Measurements from ENCODE around the gene HNRNPUL2.
A peak's percentile ranks its signal among the peaks of the same experiment; 100 is the strongest.
"Not testable (repeated sequence)": the region's sequence is repeated elsewhere in the genome, so short reads cannot be mapped to it uniquely, and the experiment has no call there.

Gene HNRNPUL2

DNA sequence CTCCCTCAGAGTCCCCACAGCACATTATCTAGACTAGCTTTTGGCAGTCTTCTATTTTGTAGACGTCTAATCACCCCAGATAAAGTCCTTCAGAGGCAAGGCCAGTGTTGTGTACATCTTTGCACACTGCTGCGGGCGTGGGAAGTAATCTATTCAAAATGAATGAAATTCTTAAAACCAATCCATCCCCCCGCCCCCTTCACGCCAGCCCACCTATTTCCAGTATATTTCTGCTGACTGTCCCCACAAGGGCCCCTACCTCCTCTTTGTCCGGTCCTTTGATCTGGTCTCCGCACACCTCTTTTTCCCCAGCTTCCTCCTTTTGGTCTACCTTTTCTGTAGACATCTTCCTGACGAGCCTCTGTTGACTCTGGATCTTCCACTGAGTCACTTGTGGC lies 20.4 kb downstream of the HNRNPUL2 start:
- Histone ChIP-seq H3K4me1 (ENCODE audit: control insufficient read depth in 2 of 2, insufficient read depth in 2 of 2, low read length in 2 of 2) (peaks cover 36 to 40% of the 10 kb centered on the region in 2 donors), H3K9me3 (ENCODE audit: control insufficient read depth in 2 of 2, low read length in 2 of 2) (no peaks in the 10 kb centered on the region), H3K36me3 (ENCODE audit: control insufficient read depth in 2 of 2, insufficient read depth in 2 of 2, low read length in 2 of 2) (peaks cover 8 to 9% of the 10 kb centered on the region in 2 donors), H3K27me3 (ENCODE audit: control insufficient read depth in 2 of 2, insufficient read depth in 2 of 2, low read length in 2 of 2) (no peaks in the 10 kb centered on the region), H3K9ac (ENCODE audit: low read depth in 1 of 2, low read length in 2 of 2) (peak overlapping the region; percentile 68 to 72), H3K4me3 (ENCODE audit: low read length in 2 of 2) (peak overlapping the region; percentile 78 to 80), H3K27ac (ENCODE audit: low read depth in 2 of 2, low read length in 2 of 2) (peak overlapping the region; percentile 61 to 84)

- H3K9ac ChIP-seq (ENCODE audit: low read depth in 1 of 2, low read length in 2 of 2) = peak overlapping the region; percentile 72 to 73
- no peaks in the 10 kb centered on the region for H3K27me3 ChIP-seq (ENCODE audit: control insufficient read depth in 2 of 2, insufficient read depth in 2 of 2, low read length in 2 of 2)
- H3K4me3 ChIP-seq (ENCODE audit: low read length in 2 of 2) = peak overlapping the region; percentile 80
- peaks cover 4 to 6% of the 10 kb centered on the region in 2 donors for H3K36me3 ChIP-seq (ENCODE audit: control insufficient read depth in 2 of 2, insufficient read depth in 2 of 2, low read length in 2 of 2)
- H3K9me3 ChIP-seq (ENCODE audit: control insufficient read depth in 2 of 2, low read length in 2 of 2) = no peaks in the 10 kb centered on the region
- peaks cover 36 to 40% of the 10 kb centered on the region in 2 donors for H3K4me1 ChIP-seq (ENCODE audit: control insufficient read depth in 2 of 2, insufficient read depth in 2 of 2, low read length in 2 of 2)
- peak overlapping the region; percentile 75 to 84 for H3K27ac ChIP-seq (ENCODE audit: low read depth in 2 of 2, low read length in 2 of 2)
Measured at GRCh38 chr11:62705880-62706849, 21.1 kb downstream of the HNRNPUL2 start.

DNA sequence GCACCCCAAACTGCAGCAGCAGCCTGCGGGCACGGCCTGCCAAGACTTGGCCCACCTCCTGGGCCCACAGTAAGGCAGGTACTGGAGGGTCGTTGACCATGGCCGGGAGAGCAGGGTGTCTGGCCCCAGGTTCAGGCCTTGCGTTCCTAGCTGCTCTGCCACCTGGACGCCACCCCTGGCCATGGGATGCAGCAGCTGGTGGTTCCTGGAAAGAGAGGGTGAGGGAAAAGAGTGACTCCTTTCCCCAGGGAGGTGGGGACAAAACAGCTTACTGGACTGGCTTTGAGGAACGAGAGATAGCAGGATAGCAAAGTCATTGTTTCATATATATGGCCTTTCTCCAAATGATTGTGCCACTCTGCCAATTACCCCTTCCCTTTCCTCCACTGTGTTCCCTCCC lies 21.8 kb downstream of the HNRNPUL2 start:
- Histone ChIP-seq H3K27me3 (ENCODE audit: control insufficient read depth in 2 of 2, insufficient read depth in 2 of 2, low read length in 2 of 2) (no peaks in the 10 kb centered on the region), H3K27ac (ENCODE audit: low read depth in 2 of 2, low read length in 2 of 2) (peak overlapping the region; percentile 75 to 77), H3K4me1 (ENCODE audit: control insufficient read depth in 2 of 2, insufficient read depth in 2 of 2, low read length in 2 of 2) (peaks cover 35 to 37% of the 10 kb centered on the region in 2 donors), H3K9ac (ENCODE audit: low read depth in 1 of 2, low read length in 2 of 2) (peak overlapping the region; percentile 69 to 73), H3K36me3 (ENCODE audit: control insufficient read depth in 2 of 2, insufficient read depth in 2 of 2, low read length in 2 of 2) (peaks cover 0 to 4% of the 10 kb centered on the region in 2 donors), H3K4me3 (ENCODE audit: low read length in 2 of 2) (peak overlapping the region; percentile 80), H3K9me3 (ENCODE audit: control insufficient read depth in 2 of 2, low read length in 2 of 2) (no peaks in the 10 kb centered on the region)

DNA sequence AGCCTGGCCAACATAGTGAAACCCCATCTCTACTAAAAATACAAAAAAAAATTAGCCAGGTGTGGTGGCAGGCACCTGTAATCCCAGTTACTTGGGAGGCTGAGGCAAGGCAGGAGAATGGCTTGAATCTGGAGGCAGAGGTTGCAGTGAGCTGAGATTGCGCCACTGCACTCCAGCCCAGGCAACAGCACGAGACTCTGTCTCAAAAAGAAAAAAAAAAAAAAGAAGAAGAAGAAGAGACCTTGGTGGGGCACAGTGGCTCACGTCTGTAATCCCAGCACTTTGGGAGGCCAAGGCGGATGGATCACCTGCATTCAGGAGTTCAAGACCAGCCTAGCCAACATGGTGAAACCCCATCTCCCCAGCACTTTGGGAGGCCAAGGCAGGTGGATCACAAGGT lies 23.3 kb downstream of the HNRNPUL2 start:
- H3K36me3 ChIP-seq (ENCODE audit: control insufficient read depth in 2 of 2, insufficient read depth in 2 of 2, low read length in 2 of 2); H3K27ac ChIP-seq (ENCODE audit: low read depth in 2 of 2, low read length in 2 of 2); H3K4me3 ChIP-seq (ENCODE audit: low read length in 2 of 2); H3K27me3 ChIP-seq (ENCODE audit: control insufficient read depth in 2 of 2, insufficient read depth in 2 of 2, low read length in 2 of 2); H3K9ac ChIP-seq (ENCODE audit: low read depth in 1 of 2, low read length in 2 of 2); H3K9me3 ChIP-seq (ENCODE audit: control insufficient read depth in 2 of 2, low read length in 2 of 2): not testable (repeated sequence)
- H3K4me1 ChIP-seq (ENCODE audit: control insufficient read depth in 2 of 2, insufficient read depth in 2 of 2, low read length in 2 of 2) = peaks cover 23 to 26% of the 10 kb centered on the region in 2 donors

GRCh38 chr11:62702246-62702645 lies 25.0 kb downstream of the HNRNPUL2 start:
- H3K27me3 ChIP-seq (ENCODE audit: control insufficient read depth in 2 of 2, insufficient read depth in 2 of 2, low read length in 2 of 2) = no peaks in the 10 kb centered on the region
- no peak overlapping the region for H3K4me3 ChIP-seq (ENCODE audit: low read length in 2 of 2)
- H3K9ac ChIP-seq (ENCODE audit: low read depth in 1 of 2, low read length in 2 of 2) = no peak overlapping the region
- peaks cover 16 to 19% of the 10 kb centered on the region in 2 donors for H3K4me1 ChIP-seq (ENCODE audit: control insufficient read depth in 2 of 2, insufficient read depth in 2 of 2, low read length in 2 of 2)
- no peak overlapping the region for H3K27ac ChIP-seq (ENCODE audit: low read depth in 2 of 2, low read length in 2 of 2)
- H3K9me3 ChIP-seq (ENCODE audit: control insufficient read depth in 2 of 2, low read length in 2 of 2) = no peaks in the 10 kb centered on the region
- no peaks in the 10 kb centered on the region for H3K36me3 ChIP-seq (ENCODE audit: control insufficient read depth in 2 of 2, insufficient read depth in 2 of 2, low read length in 2 of 2)

DNA sequence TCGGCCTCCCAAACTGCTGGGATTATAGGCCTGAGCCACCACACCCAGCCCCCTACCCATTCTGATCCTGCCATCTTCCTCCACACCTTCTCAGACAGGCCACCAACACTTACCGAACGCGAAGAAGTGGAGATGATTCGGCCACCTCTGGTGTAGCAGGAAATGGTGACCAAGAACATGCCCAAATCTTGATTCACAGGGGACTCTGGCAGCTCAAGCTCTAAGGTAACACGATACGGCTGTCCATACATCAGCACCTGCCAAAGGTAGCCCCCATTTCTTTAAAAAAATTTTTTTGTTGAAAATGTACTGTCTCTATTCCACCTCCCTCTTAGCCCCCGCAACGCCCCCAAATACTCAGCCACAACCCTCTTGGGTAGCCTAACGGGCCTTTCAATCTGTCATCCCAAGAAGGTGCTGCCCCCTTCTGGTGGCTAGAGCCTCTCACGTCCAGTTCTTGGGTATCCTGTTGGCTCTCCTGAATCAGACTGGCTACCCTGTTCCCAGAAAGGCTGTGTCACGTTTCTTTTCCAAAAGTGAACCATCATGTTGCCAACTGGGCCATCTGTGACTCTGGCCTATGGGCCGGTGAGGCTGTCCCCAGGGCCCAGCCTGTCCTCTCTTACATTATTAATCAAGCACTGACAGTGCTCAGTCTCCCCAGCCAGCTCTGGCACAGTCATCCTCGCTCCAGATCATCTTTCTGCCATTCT lies 32.6 kb downstream of the HNRNPUL2 start:
- no peak overlapping the region for H3K4me3 ChIP-seq (ENCODE audit: low read length in 2 of 2)
- no peak overlapping the region for H3K9ac ChIP-seq (ENCODE audit: low read depth in 1 of 2, low read length in 2 of 2)
- H3K9me3 ChIP-seq (ENCODE audit: control insufficient read depth in 2 of 2, low read length in 2 of 2) = no peaks in the 10 kb centered on the region
- H3K36me3 ChIP-seq (ENCODE audit: control insufficient read depth in 2 of 2, insufficient read depth in 2 of 2, low read length in 2 of 2) = peaks cover 20 to 30% of the 10 kb centered on the region in 2 donors
- H3K27me3 ChIP-seq (ENCODE audit: control insufficient read depth in 2 of 2, insufficient read depth in 2 of 2, low read length in 2 of 2) = no peaks in the 10 kb centered on the region
- H3K27ac ChIP-seq (ENCODE audit: low read depth in 2 of 2, low read length in 2 of 2) = no peak overlapping the region
- peaks cover 0 to 2% of the 10 kb centered on the region in 2 donors for H3K4me1 ChIP-seq (ENCODE audit: control insufficient read depth in 2 of 2, insufficient read depth in 2 of 2, low read length in 2 of 2)

DNA sequence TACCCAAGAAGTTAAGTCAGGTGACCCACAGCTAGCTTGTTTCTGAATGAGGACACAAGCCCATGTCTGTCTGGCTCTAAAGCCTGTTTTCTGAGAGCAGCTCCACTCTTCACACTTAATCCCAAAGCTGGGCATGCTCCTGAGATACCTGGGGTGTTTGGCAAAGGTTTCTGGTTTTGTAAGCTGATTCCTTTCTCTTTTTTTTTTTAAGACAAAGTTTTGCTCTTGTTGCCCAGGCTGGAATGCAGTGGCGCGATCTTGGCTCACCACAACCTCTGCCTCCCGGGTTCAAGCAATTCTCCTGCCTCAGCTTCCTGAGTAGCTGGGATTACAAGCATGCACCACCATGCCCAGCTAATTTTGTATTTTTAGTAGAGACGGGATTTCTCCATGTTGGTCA lies 33.6 kb downstream of the HNRNPUL2 start:
- not testable (repeated sequence) for H3K4me3 ChIP-seq (ENCODE audit: low read length in 2 of 2); H3K4me1 ChIP-seq (ENCODE audit: control insufficient read depth in 2 of 2, insufficient read depth in 2 of 2, low read length in 2 of 2); H3K9me3 ChIP-seq (ENCODE audit: control insufficient read depth in 2 of 2, low read length in 2 of 2); H3K27ac ChIP-seq (ENCODE audit: low read depth in 2 of 2, low read length in 2 of 2); H3K9ac ChIP-seq (ENCODE audit: low read depth in 1 of 2, low read length in 2 of 2); H3K27me3 ChIP-seq (ENCODE audit: control insufficient read depth in 2 of 2, insufficient read depth in 2 of 2, low read length in 2 of 2)
- H3K36me3 ChIP-seq (ENCODE audit: control insufficient read depth in 2 of 2, insufficient read depth in 2 of 2, low read length in 2 of 2) = peaks cover 20 to 30% of the 10 kb centered on the region in 2 donors

DNA sequence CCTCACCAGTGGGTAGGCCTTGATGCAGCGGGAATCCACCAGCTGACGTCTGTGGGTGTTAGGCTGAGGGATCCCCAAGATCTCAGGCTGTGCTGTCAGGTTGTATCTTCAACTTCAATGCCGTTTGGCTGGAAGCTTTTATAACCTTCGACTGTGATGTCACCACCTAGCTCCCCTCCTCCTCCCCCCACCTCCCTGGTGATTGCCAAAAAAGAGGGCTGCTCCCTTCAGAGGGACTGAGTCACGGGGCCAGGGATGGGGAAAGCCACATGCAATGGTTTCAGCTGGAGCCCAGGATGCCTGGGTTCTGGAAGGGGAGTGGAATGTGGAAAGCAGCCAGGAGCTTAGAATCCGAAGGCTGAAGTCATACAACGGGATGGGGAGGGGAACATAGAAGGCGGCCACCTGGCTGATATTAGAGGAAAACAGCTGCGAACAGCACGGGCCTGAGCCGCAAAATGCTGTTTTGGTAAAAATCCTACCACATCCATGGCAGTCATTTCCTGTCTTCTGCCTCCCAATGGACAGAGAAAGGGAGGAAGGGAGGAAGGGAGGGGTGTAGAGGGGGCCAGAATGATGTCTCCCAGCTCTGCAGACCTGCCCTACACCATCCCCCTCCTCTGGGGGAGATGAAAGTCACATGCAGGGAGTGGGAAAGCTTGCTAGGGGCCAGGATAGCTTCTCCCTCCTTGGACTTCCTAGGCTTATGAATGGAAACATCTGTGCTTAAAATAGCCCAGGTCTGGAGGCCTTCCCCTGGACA lies 37.7 kb downstream of the HNRNPUL2 start, which contains the start of gene LRRN4CL:
Gene LRRN4CL (minus strand): TSS at position 110 of the 763 bp plus-strand sequence. CDS start 1,022 bp downstream, outside the sequence.
- Histone ChIP-seq H3K36me3 (ENCODE audit: control insufficient read depth in 2 of 2, insufficient read depth in 2 of 2, low read length in 2 of 2) (peaks cover 20 to 30% of the 10 kb centered on the region in 2 donors), H3K4me3 (ENCODE audit: low read length in 2 of 2) (peak within 1 kb of the TSS; percentile 32 to 55), H3K9ac (ENCODE audit: low read depth in 1 of 2, low read length in 2 of 2) (peak within 1 kb of the TSS in 1 of 2 donors; percentile 26), H3K27me3 (ENCODE audit: control insufficient read depth in 2 of 2, insufficient read depth in 2 of 2, low read length in 2 of 2) (no peaks in the 10 kb centered on the region), H3K4me1 (ENCODE audit: control insufficient read depth in 2 of 2, insufficient read depth in 2 of 2, low read length in 2 of 2) (peaks cover 0 to 2% of the 10 kb centered on the region in 2 donors), H3K27ac (ENCODE audit: low read depth in 2 of 2, low read length in 2 of 2) (peak within 1 kb of the TSS; percentile 56 to 63), H3K9me3 (ENCODE audit: control insufficient read depth in 2 of 2, low read length in 2 of 2) (no peaks in the 10 kb centered on the region)

- no peak overlapping the region for H3K27ac ChIP-seq (ENCODE audit: low read depth in 2 of 2, low read length in 2 of 2)
- H3K27me3 ChIP-seq (ENCODE audit: control insufficient read depth in 2 of 2, insufficient read depth in 2 of 2, low read length in 2 of 2) = no peaks in the 10 kb centered on the region
- peak overlapping the region in 1 of 2 donors; percentile 55 for H3K4me3 ChIP-seq (ENCODE audit: low read length in 2 of 2)
- peak overlapping the region in 1 of 2 donors; percentile 26 for H3K9ac ChIP-seq (ENCODE audit: low read depth in 1 of 2, low read length in 2 of 2)
- peaks cover 0 to 2% of the 10 kb centered on the region in 2 donors for H3K4me1 ChIP-seq (ENCODE audit: control insufficient read depth in 2 of 2, insufficient read depth in 2 of 2, low read length in 2 of 2)
- H3K9me3 ChIP-seq (ENCODE audit: control insufficient read depth in 2 of 2, low read length in 2 of 2) = no peaks in the 10 kb centered on the region
- H3K36me3 ChIP-seq (ENCODE audit: control insufficient read depth in 2 of 2, insufficient read depth in 2 of 2, low read length in 2 of 2) = peaks cover 20 to 28% of the 10 kb centered on the region in 2 donors
Measured at GRCh38 chr11:62688491-62688890, 38.8 kb downstream of the HNRNPUL2 start.
